HG03097 (cell line): ENCODE data around the gene PRKG2.

Experiments used
- ATAC-seq: cut with Tn5 transposase; IDR thresholded peaks from one replicate; pipeline ENCODE4 v1.9.1; 2021; ENCODE audit not compliant: unreplicated experiment, low FRiP score

Gene PRKG2

DNA sequence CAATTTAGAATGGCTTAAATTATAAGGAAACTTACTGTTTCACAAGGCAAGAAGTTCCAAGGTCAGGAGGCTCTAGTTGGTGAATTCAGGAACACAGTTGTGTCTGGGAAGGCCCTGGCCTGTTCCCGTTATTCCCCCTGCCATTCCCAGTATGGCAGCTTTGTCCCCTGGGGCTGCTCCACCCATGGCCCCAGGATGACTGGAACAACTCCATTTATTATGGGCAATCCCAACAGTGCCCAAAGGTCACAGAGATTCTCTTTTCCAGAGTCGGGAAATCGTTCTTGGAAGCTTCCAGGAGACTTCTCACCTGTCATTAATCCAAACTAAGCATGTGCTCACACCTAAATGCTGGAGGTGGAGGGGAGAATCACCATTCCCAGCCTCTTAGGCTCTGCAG, 2.8 kb upstream of the PRKG2 start:
- ATAC-seq: no peak

GRCh38 chr4:81215931-81216330, 909 bp upstream of the PRKG2 start:
- ATAC-seq: no peak

DNA sequence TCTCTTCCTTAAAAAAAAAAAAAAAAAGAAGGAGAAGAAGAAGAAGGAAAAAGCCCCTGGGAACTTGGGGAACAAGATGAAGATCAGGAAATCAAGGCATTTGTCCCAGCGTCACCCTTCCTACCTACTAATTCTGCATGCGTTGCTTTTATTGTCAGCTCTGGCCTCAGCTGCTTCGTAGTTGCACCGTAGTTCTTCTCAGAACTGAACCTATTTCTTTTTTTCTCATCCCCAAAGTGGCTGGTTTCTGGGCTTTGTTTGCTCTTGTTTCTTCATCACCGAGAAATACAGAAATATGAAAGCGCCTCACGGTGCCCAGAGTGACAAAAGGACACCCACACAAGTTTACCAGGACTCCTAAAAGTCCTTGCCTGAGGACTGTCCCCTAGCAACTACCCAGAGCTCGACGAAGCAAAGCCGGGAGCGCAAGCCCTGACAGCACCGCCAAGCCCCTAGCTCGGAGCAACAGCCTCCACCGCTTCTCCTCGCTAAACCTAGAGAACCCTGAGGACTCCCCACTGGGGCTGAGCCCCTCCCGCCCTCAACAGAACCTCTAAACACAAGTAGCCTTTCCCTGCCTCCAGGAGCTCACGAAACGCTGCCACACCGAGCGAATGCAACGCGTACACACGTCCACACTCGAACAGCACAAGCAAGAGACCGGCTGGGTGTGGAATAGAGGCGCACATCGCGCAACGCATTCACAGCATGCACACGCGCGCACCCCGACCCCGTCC, 710 bp downstream of the PRKG2 start:
- no peak for ATAC-seq

GRCh38 chr4:81213671-81214070, 1.4 kb downstream of the PRKG2 start:
- ATAC-seq: no peak

GRCh38 chr4:81211956-81212355, 3.1 kb downstream of the PRKG2 start:
- no peak for ATAC-seq

GRCh38 chr4:81207828-81208227, 7.2 kb downstream of the PRKG2 start:
- no peak for ATAC-seq

- no peak for ATAC-seq
Measured at GRCh38 chr4:81205302-81205701, 9.7 kb downstream of the PRKG2 start.

- ATAC-seq: no peak
Measured at GRCh38 chr4:81204571-81204970, 10.5 kb downstream of the PRKG2 start.

DNA sequence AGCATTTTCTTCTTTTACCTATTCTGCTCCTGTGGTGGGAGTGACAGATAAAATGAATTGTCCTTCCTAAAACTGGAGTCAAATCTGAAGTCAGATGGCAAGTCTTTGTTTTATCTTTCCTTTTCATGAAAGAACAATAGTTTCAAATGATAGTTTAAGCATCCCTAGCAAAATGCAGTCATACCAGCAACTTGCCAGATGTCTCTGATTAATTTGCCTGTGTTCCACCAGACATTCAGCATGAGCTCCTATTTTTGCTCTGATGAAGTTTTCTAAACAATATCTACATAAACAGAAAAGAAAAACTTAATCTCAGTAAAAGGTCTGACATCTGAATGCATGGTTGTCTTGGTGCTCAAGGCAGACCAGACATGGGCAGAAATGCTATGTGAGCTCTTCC, 15.2 kb downstream of the PRKG2 start:
- ATAC-seq: no peak

DNA sequence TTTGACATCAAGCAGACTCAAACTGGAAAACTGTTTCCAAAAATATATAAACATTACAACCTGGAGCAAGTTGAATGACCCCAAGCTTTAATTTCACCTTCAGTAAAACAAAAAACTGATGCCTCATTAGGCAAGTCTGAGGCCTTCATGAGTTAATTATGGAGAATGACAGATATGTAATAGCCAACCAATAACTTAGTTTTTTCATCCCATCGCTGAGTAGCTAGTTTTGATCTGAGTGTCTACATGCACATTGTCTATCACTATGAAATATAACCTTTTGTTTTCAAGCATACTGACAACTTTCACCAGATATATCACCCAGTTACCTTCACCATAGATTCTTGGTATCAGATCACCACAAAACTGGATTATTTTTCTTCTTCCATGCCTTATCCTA, 16.4 kb downstream of the PRKG2 start:
- ATAC-seq: no peak

DNA sequence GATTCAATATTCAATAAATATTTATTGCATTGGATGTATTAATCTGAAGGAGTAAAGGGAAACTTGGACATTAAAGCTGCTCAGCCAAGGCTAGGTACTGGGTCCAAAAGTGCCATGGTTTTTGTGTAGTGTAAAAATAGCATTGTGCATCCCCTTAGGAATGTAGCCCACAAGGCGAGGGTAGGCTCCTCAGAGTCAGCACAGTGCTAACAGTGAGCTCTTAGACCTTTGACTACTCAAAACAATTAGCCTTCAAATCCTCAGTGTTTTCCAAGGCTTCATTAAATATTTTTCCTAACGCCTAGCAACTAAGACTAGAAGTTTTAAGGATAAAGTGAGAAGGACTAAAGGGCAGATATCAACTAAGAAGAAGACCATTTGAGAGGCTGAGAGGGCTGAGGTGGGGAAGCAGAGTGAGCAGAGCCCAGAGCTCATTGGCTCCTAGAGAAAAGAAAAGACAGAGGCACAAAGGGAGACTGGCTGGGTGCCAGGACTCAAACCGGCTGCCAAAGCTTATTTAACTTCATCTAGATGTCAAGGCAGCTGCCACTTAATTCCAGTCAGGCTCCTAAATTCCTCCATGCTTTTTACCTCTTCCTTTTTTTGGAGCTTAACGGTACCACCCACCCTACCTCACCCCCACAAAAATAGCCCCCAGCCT, 17.0 kb downstream of the PRKG2 start:
- ATAC-seq: no peak

GRCh38 chr4:81196126-81196650, 18.8 kb downstream of the PRKG2 start:
- no peak for ATAC-seq

DNA sequence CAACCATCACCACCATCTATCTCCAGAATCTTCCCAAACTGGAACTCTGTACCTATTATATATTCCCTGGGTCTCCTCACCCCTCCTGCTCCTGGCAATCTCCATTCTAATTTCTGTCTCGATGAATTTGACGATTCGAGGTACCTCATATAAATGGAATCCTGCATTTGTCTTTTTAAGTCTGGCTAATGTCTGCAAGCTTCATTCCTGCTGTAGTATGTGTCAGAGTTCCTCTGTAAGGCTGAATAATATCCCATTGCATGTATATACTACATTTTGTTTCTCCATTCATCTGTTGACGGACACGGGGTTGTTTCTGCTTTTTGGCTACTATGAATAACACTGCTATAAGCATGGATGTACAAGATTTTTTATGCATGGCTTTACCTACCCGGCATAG, 19.5 kb downstream of the PRKG2 start:
- ATAC-seq: no peak

GRCh38 chr4:81194286-81194685, 20.7 kb downstream of the PRKG2 start:
- no peak for ATAC-seq

DNA sequence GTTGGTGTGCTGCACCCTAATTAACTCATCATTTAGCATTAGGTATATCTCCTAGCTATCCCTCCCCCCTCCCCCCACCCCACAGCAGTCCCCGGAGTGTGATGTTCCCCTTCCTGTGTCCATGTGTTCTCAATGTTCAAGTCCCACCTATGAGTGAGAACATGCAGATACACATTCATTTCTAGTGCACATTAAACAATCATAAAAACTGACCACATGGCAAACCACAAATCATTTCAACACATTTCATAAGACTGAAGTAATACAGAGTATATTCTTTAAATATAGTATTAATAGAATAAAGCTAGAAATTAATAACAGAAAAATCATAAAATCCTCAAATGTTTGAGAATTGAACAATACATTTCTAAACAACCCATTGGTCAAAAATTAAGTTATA, 34.1 kb downstream of the PRKG2 start:
- ATAC-seq: no peak

DNA sequence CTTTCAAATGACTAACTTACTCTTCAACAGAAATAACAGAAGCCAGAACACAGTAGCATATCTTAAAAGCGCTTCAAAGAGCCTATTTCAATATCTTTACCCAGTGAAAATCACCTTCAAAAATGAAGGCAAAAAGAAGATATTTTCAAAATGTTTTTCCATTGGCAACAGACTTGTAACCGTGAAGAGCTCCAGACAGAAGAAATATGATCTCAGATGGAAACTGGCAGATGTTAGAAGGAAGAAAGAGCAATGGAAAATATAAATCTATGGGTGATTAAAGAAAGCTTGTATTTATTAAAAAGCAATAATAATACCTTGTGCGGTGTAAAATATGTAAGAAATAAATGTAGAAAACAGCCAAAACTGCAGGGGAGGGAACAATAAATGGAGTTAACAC, 35.7 kb downstream of the PRKG2 start:
- no peak for ATAC-seq

DNA sequence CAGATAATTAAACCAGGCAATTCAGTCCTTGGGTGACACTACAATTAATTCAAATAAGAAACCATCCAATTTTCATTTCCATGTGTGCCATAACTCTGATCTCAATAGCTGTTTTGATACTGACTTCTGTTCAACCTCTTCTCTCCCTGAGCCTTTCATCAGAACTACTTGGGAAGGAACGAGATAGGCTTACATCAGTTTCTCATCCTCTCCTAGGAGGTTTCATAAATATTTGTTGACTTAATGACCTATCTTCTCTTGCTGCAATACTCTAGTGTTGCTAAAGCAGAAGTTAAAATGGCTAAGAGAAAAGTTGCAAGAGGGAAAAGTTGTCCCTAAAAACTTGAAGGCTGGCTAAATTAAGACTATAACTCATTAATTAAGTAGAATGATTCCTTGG, 41.8 kb downstream of the PRKG2 start:
- no peak for ATAC-seq

GRCh38 chr4:81166458-81167160, 48.4 kb downstream of the PRKG2 start:
- no peak for ATAC-seq

DNA sequence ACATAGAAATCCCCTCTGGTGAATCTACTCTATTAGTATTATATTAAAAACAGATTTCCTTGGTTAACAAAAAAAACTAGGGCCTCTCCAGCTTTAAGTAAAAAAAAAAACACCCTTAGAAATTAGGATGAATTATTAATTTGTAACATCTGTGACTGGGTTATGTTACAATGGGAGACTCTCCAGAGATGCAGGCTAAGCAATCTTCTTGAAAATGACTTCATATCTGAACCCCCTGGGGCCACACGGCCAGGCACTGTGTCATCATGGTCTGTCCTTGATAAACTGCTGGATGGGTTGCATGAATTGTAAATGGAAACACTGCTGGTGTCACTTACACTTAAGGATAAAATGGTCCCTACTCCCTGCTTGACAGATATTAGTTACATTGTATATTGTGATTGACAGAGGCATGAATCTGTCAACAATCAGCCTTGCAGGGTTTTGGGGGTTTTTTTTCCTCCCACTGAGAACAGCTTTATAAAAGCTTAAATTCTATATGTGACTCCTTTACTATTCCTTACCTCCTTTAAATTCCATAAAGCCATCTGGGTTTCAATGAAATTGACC, 49.1 kb downstream of the PRKG2 start:
- ATAC-seq: no peak

DNA sequence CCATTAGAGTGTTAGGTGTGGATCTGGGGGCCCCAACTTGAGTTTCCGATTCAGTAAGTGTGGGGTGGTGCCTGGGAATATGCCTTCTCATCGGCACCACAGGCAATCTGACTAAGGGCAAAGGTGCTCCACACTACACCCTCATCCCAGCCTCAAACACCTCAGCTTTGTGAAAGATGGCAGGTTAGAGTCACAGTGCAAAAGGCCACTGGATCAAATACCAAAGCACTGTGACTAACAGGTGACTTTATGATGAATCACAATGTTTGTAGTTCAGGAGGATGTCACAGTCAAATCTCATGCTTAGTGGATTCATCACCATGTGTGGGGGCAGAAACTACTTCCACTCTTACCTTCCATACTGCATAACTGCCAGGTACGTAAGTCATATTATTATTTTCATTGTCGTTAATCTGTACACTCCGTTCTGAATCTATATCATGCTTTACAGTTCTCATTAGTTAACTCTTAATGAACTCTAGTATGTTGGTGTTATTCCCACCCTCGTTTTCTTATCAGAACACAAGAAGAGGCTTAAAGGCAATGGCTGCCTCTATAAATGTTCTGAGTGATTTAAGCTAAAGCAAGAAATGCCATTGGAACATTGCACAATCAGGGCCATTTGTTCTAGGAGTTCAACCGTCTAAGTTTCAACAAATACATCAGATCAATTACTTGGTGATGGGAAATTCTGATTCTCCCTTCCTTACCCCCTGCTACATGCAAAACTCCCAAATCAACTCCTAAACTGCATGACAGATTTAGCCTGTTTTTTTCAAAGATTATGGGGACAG, 50.2 kb downstream of the PRKG2 start:
- no peak for ATAC-seq
